Bronchial epithelial cell (primary cell): Measurements from ENCODE around the gene CA12. TPM values are rescaled to one million over a fixed set of nuclear protein-coding genes. Genes with fewer than 3 reads are reported as not detected.

Experiments used
- DNase-seq: peaks from one replicate; pipeline ENCODE4 v3.0.0-alpha.2; 2010; ENCODE audit warnings: low read depth
- FAIRE-seq: peaks from 2 replicates; lab custom pipeline; 2011; peaks lifted over from hg19 to GRCh38; lab: Jason Lieb, UNC
- H3K27me3 ChIP-seq: 2 replicates; pipeline ENCODE4 v1.5.1; 2011; ENCODE audit warnings: low read length; ENCODE audit not compliant: control insufficient read depth, insufficient read depth
- H3K36me3 ChIP-seq: 2 replicates; pipeline ENCODE4 v1.5.1; 2011; ENCODE audit warnings: low read length; ENCODE audit not compliant: control insufficient read depth, insufficient read depth
- H3K4me3 ChIP-seq: 2 replicates; pipeline ENCODE4 v1.5.1; 2011; ENCODE audit warnings: mild to moderate bottlenecking, low read depth, low read length, control low read depth
- total RNA-seq: library from RNA; depleted of rRNA; stranded (reverse); fragments of >200 nt; gene quantifications from 2 replicates; pipeline ENCODE4 v1.2.1, GENCODE V29; 2014
- TF ChIP-seq, protein P1 (sequence below): IDR thresholded peaks from 2 replicates; pipeline ENCODE4 v1.5.1; 2011; ENCODE audit warnings: mild to moderate bottlenecking, moderate library complexity, low read length, control low read depth, inconsistent platforms; ENCODE audit not compliant: insufficient read depth, severe bottlenecking

CA12 gene
- total RNA-seq, 1 donor from 2014 or later: 44.0 TPM

DNA sequence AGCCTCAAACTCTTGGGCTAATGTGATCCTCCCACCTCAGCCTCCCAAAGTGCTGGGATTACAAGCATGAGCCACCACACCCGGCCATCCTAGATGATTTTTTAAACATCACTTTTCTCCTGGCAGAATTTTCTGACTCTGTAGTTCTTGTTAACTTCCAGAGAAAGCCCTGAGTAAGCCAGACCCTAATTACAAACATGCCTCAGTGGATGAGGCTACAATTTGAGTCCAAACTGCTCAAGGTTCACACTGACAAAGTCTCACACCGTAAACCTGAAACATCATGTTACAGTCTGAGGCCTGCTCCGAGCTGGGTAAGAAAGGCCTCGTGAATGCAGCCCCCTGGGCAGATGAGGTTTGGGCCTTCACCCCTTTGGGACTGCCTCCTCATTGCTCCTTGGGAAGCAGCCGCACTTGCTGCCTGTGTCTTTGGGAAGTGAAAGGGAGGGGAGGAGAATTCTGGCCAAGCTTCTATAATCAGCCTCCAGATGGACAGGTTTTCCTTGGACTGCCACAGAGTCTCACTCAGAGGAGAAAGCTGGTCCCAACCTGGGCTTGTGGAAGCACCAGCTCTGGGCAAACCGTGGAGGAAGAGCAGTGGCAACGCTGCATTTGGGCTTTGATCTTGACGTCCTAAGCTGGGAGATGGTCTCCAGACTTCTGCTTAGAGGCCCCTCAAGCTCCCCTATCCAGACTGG lies 46.0 kb downstream of the CA12 start:
- H3K4me3 ChIP-seq: no peak overlapping the region
- no peaks in the 10 kb centered on the region for H3K27me3 ChIP-seq
- FAIRE-seq (no peak), DNase-seq (no peak)
- TF ChIP-seq, protein P1, sequence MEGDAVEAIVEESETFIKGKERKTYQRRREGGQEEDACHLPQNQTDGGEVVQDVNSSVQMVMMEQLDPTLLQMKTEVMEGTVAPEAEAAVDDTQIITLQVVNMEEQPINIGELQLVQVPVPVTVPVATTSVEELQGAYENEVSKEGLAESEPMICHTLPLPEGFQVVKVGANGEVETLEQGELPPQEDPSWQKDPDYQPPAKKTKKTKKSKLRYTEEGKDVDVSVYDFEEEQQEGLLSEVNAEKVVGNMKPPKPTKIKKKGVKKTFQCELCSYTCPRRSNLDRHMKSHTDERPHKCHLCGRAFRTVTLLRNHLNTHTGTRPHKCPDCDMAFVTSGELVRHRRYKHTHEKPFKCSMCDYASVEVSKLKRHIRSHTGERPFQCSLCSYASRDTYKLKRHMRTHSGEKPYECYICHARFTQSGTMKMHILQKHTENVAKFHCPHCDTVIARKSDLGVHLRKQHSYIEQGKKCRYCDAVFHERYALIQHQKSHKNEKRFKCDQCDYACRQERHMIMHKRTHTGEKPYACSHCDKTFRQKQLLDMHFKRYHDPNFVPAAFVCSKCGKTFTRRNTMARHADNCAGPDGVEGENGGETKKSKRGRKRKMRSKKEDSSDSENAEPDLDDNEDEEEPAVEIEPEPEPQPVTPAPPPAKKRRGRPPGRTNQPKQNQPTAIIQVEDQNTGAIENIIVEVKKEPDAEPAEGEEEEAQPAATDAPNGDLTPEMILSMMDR: no peak
- peaks cover 14% of the 10 kb centered on the region for H3K36me3 ChIP-seq

DNA sequence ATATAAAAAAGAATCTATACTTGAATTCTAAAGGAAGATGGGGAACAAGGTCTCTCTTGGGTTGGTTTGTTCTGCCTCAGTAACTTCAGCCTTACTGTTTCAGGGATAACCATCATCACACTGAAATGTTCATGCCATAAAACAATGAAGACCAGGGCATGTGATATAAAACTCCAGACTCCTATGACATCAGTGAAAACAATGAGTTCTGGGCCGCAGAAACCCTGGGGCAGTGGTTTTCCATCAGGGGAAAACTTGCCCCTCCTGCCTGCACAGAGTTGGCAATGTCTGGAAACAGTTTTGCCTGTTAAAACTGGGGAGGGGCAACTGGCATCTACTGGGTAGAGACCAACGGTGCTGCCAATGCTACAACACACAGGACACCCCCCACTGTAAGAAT lies 46.8 kb downstream of the CA12 start:
- FAIRE-seq (no peak), DNase-seq (no peak)
- Histone ChIP-seq H3K27me3 (no peaks in the 10 kb centered on the region), H3K36me3 (peaks cover 13% of the 10 kb centered on the region), H3K4me3 (no peak overlapping the region)
- TF ChIP-seq, protein P1: no peak

DNA sequence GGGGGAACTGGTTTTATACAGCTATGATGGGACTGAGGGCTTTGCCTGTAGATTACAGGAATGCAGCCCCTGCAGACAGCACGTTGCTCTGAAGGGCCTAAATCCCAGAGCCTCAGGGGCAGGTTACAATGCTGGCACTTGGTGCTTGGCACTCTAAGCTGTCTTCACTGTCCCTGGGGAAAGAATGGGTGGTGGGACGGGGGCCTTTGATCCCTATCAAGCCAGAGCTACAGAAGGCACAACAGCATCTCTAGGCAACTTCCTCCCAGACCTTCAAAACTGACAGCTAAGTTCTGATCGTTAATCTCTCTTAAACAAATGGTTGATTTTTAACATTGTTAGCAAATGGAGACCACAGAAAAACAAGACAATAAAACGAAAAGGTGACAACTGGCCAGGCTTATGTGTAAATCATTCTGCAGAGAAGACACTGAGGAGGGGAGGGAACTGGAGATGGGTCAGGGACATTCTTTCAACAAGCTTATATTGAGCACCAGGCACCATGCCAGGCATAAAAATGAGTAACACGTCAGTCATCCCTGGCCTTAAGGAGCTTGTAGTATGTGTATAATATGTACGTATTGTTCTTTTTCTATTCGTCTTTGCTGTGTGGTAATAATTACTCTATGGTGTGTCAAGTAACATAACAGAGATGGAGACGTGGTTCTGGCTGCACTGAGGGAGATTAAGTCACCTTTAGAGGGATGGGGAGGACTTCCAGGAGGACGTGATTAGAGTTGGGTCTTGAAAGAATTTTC lies 49.1 kb downstream of the CA12 start:
- FAIRE-seq (peak; percentile 52), DNase-seq (peak; percentile 98)
- TF ChIP-seq, protein P1: no peak
- H3K36me3 ChIP-seq: peaks cover 8% of the 10 kb centered on the region
- H3K4me3 ChIP-seq: no peak overlapping the region
- no peaks in the 10 kb centered on the region for H3K27me3 ChIP-seq

DNA sequence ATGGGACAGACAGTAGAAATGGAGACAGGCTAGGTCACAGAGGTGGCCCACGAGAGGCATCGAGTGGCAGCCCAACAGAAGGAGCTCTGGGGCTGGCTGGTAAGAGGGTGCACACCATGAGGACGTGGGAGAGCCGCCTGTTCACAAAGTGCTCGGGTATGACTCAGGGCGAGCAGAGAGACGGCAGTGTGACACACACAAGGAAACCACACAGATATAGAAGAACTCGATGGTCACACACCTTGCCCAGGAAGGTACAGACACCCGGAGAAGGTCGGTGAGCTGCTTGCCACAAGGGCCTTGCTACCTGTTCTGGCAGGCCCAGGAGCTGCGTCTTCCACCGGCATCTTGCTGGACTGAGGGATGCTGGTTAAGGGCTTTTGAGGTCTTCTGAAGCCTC lies 50.2 kb downstream of the CA12 start:
- TF ChIP-seq, protein P1: no peak
- no peaks in the 10 kb centered on the region for H3K27me3 ChIP-seq
- no peak for FAIRE-seq
- H3K4me3 ChIP-seq: no peak overlapping the region
- peak; percentile 93 for DNase-seq
- H3K36me3 ChIP-seq: peaks cover 11% of the 10 kb centered on the region

DNA sequence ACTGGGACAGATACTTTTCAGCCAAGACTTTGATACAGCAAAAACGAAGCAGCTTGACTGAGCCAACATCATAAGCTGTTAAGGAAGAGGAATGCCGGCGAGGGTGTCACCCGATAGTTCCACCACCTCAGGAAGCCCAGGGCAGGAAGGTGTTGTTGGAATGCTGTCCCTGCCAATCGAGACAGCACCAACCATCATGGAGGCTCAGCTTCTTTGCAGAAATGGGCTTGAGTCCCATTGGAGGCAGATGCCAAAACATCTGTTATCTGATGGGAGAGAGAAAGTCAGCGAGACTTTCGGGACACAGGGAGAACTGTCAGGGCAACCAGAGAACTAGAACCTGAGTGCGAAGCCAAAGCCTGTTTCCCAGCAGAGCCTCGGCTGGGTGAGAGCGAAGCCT lies 50.7 kb downstream of the CA12 start:
- Histone ChIP-seq H3K27me3 (no peaks in the 10 kb centered on the region), H3K4me3 (no peak overlapping the region), H3K36me3 (peaks cover 11% of the 10 kb centered on the region)
- TF ChIP-seq, protein P1: no peak
- FAIRE-seq (no peak), DNase-seq (no peak)
